Skeletal muscle satellite cell (primary cell): ENCODE data around the gene BMPR1B.

ENCODE experiments used
- H3K27me3 ChIP-seq: 2 replicates; pipeline ENCODE4 v1.7.0; 2013; ENCODE audit warnings: low read length; ENCODE audit not compliant: control insufficient read depth, insufficient read depth
- H3K36me3 ChIP-seq: 2 replicates; pipeline ENCODE4 v1.7.0; 2013; ENCODE audit warnings: mild to moderate bottlenecking, control low read depth, low read length; ENCODE audit not compliant: insufficient read depth
- H3K4me1 ChIP-seq: 2 replicates; pipeline ENCODE4 v1.7.0; 2013; ENCODE audit warnings: low read length; ENCODE audit not compliant: control insufficient read depth, insufficient read depth
- H3K4me2 ChIP-seq: 2 replicates; pipeline ENCODE4 v1.7.0; 2013; ENCODE audit warnings: mild to moderate bottlenecking, low read length
- H3K4me3 ChIP-seq: 2 replicates; pipeline ENCODE4 v1.7.0; 2013; ENCODE audit warnings: low read length
- H3K9ac ChIP-seq: 2 replicates; pipeline ENCODE4 v1.7.0; 2013; ENCODE audit warnings: mild to moderate bottlenecking, low read depth, low read length, moderate library complexity
- H3K9me3 ChIP-seq: replicated peaks from 2 replicates; pipeline ENCODE4 v1.7.0; 2013; ENCODE audit warnings: mild to moderate bottlenecking, control low read depth, low read length

The BMPR1B gene

DNA sequence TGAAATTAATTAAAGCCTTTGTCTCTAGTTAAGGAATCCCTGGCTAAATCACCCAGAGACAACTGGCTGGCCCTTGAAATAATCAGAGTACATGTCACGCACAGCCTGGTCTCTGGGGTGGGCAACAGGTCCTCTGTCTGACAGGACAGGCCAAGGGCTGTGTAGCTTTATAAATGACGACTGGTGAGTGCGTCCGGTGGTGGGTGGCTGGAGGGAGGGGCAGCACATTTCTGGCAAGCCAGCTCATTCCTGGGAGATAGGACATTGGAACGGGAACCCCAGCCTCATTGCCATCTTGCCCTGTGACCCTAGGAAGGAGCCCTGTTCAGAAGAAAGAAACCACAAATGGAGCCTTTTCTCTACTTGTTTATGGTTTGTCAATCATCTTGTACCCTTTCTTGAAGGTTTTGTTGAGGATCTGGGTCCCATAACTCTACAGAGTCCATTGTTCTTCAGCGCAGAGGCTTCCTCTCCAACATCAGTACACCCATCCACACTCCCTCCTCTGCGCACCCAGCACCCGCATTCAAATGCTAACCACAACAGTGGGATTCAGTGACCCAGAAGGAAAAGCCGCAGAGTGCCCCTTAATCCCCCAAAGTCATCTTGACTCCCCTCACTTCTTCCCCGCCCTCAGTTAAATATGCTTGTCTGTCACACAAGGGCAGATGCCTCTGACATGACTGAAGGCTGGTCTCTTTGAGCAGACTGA, 422.9 kb downstream of the BMPR1B start:
- Histone ChIP-seq H3K4me2 (no peak overlapping the region), H3K36me3 (no peaks in the 10 kb centered on the region), H3K27me3 (no peaks in the 10 kb centered on the region), H3K4me1 (peaks cover 4% of the 10 kb centered on the region), H3K9ac (no peak overlapping the region), H3K9me3 (no peaks in the 10 kb centered on the region), H3K4me3 (no peak overlapping the region)

DNA sequence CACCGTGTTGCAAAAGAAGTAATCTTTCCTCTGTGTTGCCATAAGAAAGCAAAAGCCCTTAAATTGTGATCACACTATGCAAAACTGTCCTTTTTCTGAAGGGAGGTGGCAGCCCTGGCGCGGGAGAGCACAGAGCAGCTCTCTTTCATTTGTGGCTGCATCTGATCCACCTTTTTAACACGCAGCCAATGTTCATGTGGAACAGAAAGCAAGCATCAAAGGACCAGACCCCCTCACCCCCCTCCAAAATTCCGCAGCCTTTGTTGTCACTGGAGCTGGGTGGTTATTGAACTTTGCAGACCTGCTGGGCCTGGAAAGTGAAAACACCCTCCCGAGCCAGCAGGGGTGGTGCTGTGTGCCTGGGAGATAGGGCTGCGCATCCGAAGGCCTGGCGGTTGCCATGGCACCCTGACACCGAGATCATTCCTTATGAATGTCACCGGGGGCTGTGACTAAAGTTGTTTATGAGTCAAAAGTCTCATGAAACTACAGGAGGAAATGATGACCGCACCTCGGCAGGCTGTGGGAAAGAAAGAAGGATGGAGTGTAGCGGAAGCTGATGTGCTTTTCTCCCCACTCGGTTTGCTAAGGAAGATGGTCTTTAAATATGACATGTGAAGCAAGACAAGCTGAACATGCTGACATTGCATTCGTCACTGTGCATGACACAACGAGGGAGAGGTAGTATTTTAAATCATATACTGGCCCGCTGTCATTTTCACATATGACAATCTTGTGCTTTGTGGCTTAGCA, 423.7 kb downstream of the BMPR1B start:
- Histone ChIP-seq H3K36me3 (no peaks in the 10 kb centered on the region), H3K4me1 (peaks cover 4% of the 10 kb centered on the region), H3K9me3 (no peaks in the 10 kb centered on the region), H3K4me3 (no peak overlapping the region), H3K27me3 (no peaks in the 10 kb centered on the region), H3K9ac (no peak overlapping the region), H3K4me2 (no peak overlapping the region)

- Histone ChIP-seq H3K27me3 (no peaks in the 10 kb centered on the region), H3K36me3 (no peaks in the 10 kb centered on the region), H3K9me3 (no peaks in the 10 kb centered on the region), H3K9ac (no peak overlapping the region), H3K4me3 (no peak overlapping the region), H3K4me1 (peaks cover 4% of the 10 kb centered on the region), H3K4me2 (no peak overlapping the region)
Measured at GRCh38 chr4:95181996-95182306, 424.2 kb downstream of the BMPR1B start.

- Histone ChIP-seq H3K9me3 (no peaks in the 10 kb centered on the region), H3K4me2 (no peak overlapping the region), H3K27me3 (no peaks in the 10 kb centered on the region), H3K36me3 (no peaks in the 10 kb centered on the region), H3K4me1 (peaks cover under 1% of the 10 kb centered on the region), H3K9ac (no peak overlapping the region), H3K4me3 (no peak overlapping the region)
Measured at GRCh38 chr4:95183656-95184408, 426.1 kb downstream of the BMPR1B start.

GRCh38 chr4:95186666-95187065, 428.9 kb downstream of the BMPR1B start:
- Histone ChIP-seq H3K4me3 (no peak overlapping the region), H3K27me3 (no peaks in the 10 kb centered on the region), H3K4me1 (no peaks in the 10 kb centered on the region), H3K9me3 (no peaks in the 10 kb centered on the region), H3K9ac (no peak overlapping the region), H3K36me3 (no peaks in the 10 kb centered on the region), H3K4me2 (no peak overlapping the region)

DNA sequence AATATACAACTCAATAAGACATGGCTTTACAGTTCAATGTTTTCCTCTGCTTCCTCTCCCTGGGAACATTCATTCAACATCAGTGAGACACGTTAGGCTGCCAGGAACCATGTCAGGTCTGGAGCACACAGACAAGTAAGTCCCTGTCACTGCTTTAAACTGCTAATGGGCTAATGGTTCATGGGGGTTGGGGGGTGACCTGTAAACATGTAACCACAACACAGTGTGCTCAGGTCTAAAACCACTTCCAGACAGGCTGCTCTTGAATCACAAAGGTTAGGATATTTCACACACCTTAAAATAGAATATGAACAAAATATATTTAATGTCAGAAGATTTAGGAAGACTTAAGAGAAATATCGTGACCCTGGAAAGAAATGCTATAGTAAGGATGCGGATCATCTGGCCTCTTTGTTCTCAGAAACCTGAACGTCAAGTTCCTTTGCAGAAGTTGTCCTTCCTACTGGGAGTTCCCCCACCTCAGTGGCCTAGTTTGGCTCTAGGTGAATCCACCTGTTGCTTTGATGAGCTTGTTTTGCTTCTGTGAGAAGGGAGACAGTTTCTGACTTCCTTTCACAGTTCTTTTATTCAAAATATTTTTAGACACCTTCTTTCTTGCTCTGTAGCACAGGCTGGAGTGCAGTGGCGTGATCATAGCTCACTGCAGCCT, 431.1 kb downstream of the BMPR1B start:
- Histone ChIP-seq H3K27me3 (peaks cover 10% of the 10 kb centered on the region), H3K4me3 (no peak overlapping the region), H3K9me3 (no peaks in the 10 kb centered on the region), H3K4me1 (peaks cover 9% of the 10 kb centered on the region), H3K9ac (no peak overlapping the region), H3K4me2 (no peak overlapping the region), H3K36me3 (no peaks in the 10 kb centered on the region)

DNA sequence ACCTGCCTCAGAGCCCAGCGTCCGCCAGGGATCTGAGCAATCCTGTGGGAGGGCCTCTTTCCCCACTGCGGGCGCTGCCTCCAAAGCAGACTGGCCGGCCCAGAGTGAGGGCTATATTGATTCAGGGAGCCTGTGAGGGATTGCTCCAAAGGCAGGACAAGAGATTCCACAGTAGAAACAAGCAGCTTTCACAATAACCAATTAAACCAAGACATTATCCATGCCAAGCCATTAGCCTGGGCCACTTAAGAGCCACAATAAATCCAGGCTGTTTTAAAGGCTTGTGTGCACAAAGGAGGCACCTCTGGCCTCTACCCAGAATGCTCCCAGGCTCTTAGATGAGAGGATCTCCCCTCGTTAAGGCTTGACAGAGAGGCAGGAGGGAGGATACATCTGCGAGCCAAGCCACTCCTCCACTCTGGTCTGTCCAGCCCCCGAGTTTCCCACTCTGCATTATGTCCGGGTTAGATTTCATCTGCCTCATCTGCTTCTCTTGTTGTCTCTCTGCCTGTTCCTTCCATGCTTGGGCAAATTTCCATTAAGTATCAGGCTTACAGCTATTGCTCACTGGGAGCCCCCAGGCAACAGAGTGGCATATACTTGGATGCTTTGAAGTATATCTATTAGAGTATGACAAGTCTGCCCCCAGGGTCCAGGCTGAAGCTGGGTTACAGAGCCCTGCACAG, 433.1 kb downstream of the BMPR1B start:
- no peaks in the 10 kb centered on the region for H3K9me3 ChIP-seq
- no peak overlapping the region for H3K4me2 ChIP-seq
- peaks cover 12% of the 10 kb centered on the region for H3K4me1 ChIP-seq
- H3K36me3 ChIP-seq, result no peaks in the 10 kb centered on the region
- H3K27me3 ChIP-seq, result peaks cover 16% of the 10 kb centered on the region
- no peak overlapping the region for H3K9ac ChIP-seq
- H3K4me3 ChIP-seq, result no peak overlapping the region

DNA sequence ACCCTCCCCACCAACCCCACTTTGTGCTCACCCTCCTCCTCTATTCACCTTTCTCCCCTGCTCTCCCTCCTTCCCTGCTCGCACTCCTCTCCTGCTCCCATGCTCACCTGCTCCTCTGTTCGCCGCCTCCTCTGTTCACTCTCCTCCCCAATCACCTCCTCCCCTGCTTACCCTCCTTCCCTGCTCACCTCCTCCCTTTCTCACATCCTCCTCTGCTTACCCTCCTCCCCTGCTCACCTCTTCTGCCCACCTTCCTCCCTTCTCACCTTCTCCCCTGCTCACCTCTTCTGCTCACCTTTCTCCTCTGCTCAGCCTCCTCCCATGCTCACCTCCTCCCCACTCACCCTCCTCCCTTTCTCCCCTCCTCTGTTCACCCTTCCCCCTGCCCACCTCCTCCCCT, 433.8 kb downstream of the BMPR1B start:
- Histone ChIP-seq H3K4me2 (no peak overlapping the region), H3K9ac (no peak overlapping the region), H3K9me3 (no peaks in the 10 kb centered on the region), H3K27me3 (peaks cover 16% of the 10 kb centered on the region), H3K4me3 (no peak overlapping the region), H3K36me3 (no peaks in the 10 kb centered on the region), H3K4me1 (peaks cover 12% of the 10 kb centered on the region)

DNA sequence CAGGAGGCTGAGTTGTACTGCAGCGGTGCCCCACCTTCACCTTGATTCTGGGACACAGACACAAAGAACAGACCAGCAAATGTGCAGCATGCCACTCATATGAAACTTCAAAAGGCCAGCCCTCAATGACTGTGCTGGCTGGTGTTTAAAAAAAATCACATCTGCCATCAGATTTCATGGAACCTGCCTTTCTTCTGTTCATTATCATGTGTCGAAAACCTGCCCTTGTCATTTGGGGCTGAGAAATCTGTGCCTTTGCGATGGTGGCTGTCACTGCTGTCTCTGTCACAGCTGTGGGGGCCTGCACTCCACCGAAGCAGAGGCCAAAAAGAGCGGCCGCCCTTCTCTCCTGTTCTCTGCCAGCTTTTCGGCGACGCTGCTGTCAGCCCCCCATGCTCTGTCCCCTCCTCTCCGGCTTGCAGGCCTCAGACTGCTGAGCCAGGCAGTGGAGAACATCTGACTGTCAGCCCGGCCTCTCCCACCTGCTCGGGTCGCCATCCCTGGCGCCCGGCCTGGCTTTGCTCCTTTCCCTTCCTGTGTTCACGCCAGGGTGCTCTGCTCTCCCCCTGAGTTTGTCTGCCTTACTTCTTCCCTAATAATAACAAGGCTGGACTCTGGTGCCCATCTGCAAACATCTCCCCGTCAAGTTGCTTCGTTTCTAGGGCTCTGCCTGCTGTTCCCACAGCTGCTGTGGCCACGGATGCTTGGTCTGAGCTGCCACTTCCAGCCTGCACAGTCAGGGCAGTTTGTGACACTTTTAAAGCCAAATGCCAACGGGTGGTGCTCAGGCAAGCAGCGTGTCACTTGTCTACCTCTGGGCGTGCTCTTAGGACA, 435.9 kb downstream of the BMPR1B start:
- Histone ChIP-seq H3K4me3 (peak overlapping the region; percentile 21), H3K4me2 (peak overlapping the region; percentile 59), H3K9ac (no peak overlapping the region), H3K36me3 (no peaks in the 10 kb centered on the region), H3K9me3 (no peaks in the 10 kb centered on the region), H3K27me3 (peaks cover 16% of the 10 kb centered on the region), H3K4me1 (peaks cover 12% of the 10 kb centered on the region)

- H3K9me3 ChIP-seq, result no peaks in the 10 kb centered on the region
- peaks cover 16% of the 10 kb centered on the region for H3K27me3 ChIP-seq
- H3K4me1 ChIP-seq, result peaks cover 12% of the 10 kb centered on the region
- no peak overlapping the region for H3K4me3 ChIP-seq
- H3K9ac ChIP-seq, result no peak overlapping the region
- no peak overlapping the region for H3K4me2 ChIP-seq
- no peaks in the 10 kb centered on the region for H3K36me3 ChIP-seq
Measured at GRCh38 chr4:95197353-95197752, 439.6 kb downstream of the BMPR1B start.
